T follicular helper cell (primary cell): ENCODE measurements around the gene MEAF6.
"Not testable (repeated sequence)": the region's sequence is repeated elsewhere in the genome, so short reads cannot be mapped to it uniquely, and the experiment has no call there.

Experiments used
- DNase-seq: peaks from one replicate; pipeline ENCODE4 v3.0.0-alpha.2; 2020; ENCODE audit warnings: low read depth

The MEAF6 gene

GRCh38 chr1:37532418-37533156, 18.0 kb upstream of the MEAF6 start:
- not testable (repeated sequence) for DNase-seq

- not testable (repeated sequence) for DNase-seq
Measured at GRCh38 chr1:37529888-37530287, 15.3 kb upstream of the MEAF6 start.

GRCh38 chr1:37519613-37520012, 5.0 kb upstream of the MEAF6 start:
- DNase-seq: no peak

- DNase-seq: peak; percentile 22
Measured at GRCh38 chr1:37518929-37519328, 4.4 kb upstream of the MEAF6 start.

- DNase-seq: not testable (repeated sequence)
Measured at GRCh38 chr1:37518241-37518640, 3.7 kb upstream of the MEAF6 start.

- no peak for DNase-seq
Measured at GRCh38 chr1:37517569-37517968, 3.0 kb upstream of the MEAF6 start.

- no peak for DNase-seq
Measured at GRCh38 chr1:37515185-37516034, 844 bp upstream of the MEAF6 start.

GRCh38 chr1:37513795-37514349, 694 bp downstream of the MEAF6 start:
- DNase-seq: peak; percentile 15

- DNase-seq: no peak
Measured at GRCh38 chr1:37509181-37509580, 5.4 kb downstream of the MEAF6 start.

GRCh38 chr1:37506740-37507139, 7.8 kb downstream of the MEAF6 start:
- DNase-seq: no peak

- DNase-seq: not testable (repeated sequence)
Measured at GRCh38 chr1:37502791-37503190, 11.8 kb downstream of the MEAF6 start.

GRCh38 chr1:37502104-37502503, 12.5 kb downstream of the MEAF6 start:
- DNase-seq: no peak

- no peak for DNase-seq
Measured at GRCh38 chr1:37501661-37502060, 12.9 kb downstream of the MEAF6 start.

GRCh38 chr1:37498872-37499617, 15.5 kb downstream of the MEAF6 start:
- no peak for DNase-seq

- no peak for DNase-seq
Measured at GRCh38 chr1:37497832-37498231, 16.7 kb downstream of the MEAF6 start.

- no peak for DNase-seq
Measured at GRCh38 chr1:37495875-37496274, 18.7 kb downstream of the MEAF6 start.

- DNase-seq: no peak
Measured at GRCh38 chr1:37493336-37494098, 21.0 kb downstream of the MEAF6 start.

GRCh38 chr1:37487619-37487984, 27.0 kb downstream of the MEAF6 start:
- no peak for DNase-seq

- DNase-seq: peak; percentile 70
Measured at GRCh38 chr1:37486680-37487618, 27.6 kb downstream of the MEAF6 start.
